WTC11 (cell line): Measurements from ENCODE around the gene CCL22.

Experiments
- ATF3 ChIP-seq: sonication (generic); formaldehyde crosslinking; conservative IDR thresholded peaks from 2 replicates; pipeline ENCODE4 v1.8.1; 2022; ENCODE audit warnings: mild to moderate bottlenecking, missing genetic modification reagents
- FOXP1 ChIP-seq: sonication (generic); formaldehyde crosslinking; IDR thresholded peaks from 2 replicates; pipeline ENCODE4 v1.8.0; 2022; ENCODE audit warnings: missing genetic modification reagents, mild to moderate bottlenecking, moderate library complexity, borderline replicate concordance
- IRF1 ChIP-seq: sonication (generic); formaldehyde crosslinking; IDR thresholded peaks from 2 replicates; pipeline ENCODE4 v1.8.0; 2023; ENCODE audit warnings: missing genetic modification reagents
- NFYB ChIP-seq: sonication (generic); formaldehyde crosslinking; conservative IDR thresholded peaks from 2 replicates; pipeline ENCODE4 v1.8.0; 2022; ENCODE audit warnings: low read depth, missing genetic modification reagents
- NR3C1 ChIP-seq: sonication (generic); formaldehyde crosslinking; conservative IDR thresholded peaks from 2 replicates; pipeline ENCODE4 v1.8.1; 2023; ENCODE audit warnings: low read depth, mild to moderate bottlenecking, missing genetic modification reagents
- PREB ChIP-seq: sonication (generic); formaldehyde crosslinking; IDR thresholded peaks from 2 replicates; pipeline ENCODE4 v1.8.1; 2022; ENCODE audit warnings: mild to moderate bottlenecking, missing genetic modification reagents, moderate library complexity, borderline replicate concordance
- TCF7 ChIP-seq: sonication (generic); formaldehyde crosslinking; IDR thresholded peaks from 2 replicates; pipeline ENCODE4 v1.8.0; 2022; ENCODE audit warnings: mild to moderate bottlenecking, low read depth, missing genetic modification reagents, moderate library complexity
- TEAD4 ChIP-seq: sonication (generic); formaldehyde crosslinking; IDR thresholded peaks from 2 replicates; pipeline ENCODE4 v1.8.0; 2022; ENCODE audit warnings: mild to moderate bottlenecking, missing genetic modification reagents
- ZNF232 ChIP-seq: sonication (generic); formaldehyde crosslinking; IDR thresholded peaks from 2 replicates; pipeline ENCODE4 v1.8.0; 2022; ENCODE audit warnings: mild to moderate bottlenecking, missing genetic modification reagents
- TF ChIP-seq, protein P1 (sequence below): fragments of 200-600 bp; IDR thresholded peaks from 2 replicates; pipeline ENCODE4 v1.8.0; 2022; ENCODE audit warnings: antibody characterized with exemption
- TF ChIP-seq, protein P2 (sequence below): sonication (generic); formaldehyde crosslinking; IDR thresholded peaks from 2 replicates; pipeline ENCODE4 v1.8.1; 2023; ENCODE audit warnings: mild to moderate bottlenecking, missing genetic modification reagents, moderate library complexity
- TF ChIP-seq, protein P3 (sequence below): fragments of 250-450 bp; sonication (Bioruptor Pico); IDR thresholded peaks from 2 replicates; pipeline ENCODE4 v1.9.0; 2021; ENCODE audit warnings: mild to moderate bottlenecking

GRCh38 chr16:57406881-57407280 is 48.3 kb downstream of the CCL22 start:
- TF ChIP-seq ZNF232 (CRISPR knock-in tag) (no peak), PREB (CRISPR knock-in tag) (no peak), TCF7 (CRISPR knock-in tag) (no peak), NR3C1 (no peak), FOXP1 (CRISPR knock-in tag) (no peak), TEAD4 (no peak), IRF1 (no peak), NFYB (CRISPR knock-in tag) (no peak), ATF3 (CRISPR knock-in tag) (no peak)
- TF ChIP-seq, protein P1, sequence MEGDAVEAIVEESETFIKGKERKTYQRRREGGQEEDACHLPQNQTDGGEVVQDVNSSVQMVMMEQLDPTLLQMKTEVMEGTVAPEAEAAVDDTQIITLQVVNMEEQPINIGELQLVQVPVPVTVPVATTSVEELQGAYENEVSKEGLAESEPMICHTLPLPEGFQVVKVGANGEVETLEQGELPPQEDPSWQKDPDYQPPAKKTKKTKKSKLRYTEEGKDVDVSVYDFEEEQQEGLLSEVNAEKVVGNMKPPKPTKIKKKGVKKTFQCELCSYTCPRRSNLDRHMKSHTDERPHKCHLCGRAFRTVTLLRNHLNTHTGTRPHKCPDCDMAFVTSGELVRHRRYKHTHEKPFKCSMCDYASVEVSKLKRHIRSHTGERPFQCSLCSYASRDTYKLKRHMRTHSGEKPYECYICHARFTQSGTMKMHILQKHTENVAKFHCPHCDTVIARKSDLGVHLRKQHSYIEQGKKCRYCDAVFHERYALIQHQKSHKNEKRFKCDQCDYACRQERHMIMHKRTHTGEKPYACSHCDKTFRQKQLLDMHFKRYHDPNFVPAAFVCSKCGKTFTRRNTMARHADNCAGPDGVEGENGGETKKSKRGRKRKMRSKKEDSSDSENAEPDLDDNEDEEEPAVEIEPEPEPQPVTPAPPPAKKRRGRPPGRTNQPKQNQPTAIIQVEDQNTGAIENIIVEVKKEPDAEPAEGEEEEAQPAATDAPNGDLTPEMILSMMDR = no peak
- TF ChIP-seq, protein P2, sequence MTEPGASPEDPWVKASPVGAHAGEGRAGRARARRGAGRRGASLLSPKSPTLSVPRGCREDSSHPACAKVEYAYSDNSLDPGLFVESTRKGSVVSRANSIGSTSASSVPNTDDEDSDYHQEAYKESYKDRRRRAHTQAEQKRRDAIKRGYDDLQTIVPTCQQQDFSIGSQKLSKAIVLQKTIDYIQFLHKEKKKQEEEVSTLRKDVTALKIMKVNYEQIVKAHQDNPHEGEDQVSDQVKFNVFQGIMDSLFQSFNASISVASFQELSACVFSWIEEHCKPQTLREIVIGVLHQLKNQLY (CRISPR knock-in tag) = no peak
- TF ChIP-seq, protein P3, sequence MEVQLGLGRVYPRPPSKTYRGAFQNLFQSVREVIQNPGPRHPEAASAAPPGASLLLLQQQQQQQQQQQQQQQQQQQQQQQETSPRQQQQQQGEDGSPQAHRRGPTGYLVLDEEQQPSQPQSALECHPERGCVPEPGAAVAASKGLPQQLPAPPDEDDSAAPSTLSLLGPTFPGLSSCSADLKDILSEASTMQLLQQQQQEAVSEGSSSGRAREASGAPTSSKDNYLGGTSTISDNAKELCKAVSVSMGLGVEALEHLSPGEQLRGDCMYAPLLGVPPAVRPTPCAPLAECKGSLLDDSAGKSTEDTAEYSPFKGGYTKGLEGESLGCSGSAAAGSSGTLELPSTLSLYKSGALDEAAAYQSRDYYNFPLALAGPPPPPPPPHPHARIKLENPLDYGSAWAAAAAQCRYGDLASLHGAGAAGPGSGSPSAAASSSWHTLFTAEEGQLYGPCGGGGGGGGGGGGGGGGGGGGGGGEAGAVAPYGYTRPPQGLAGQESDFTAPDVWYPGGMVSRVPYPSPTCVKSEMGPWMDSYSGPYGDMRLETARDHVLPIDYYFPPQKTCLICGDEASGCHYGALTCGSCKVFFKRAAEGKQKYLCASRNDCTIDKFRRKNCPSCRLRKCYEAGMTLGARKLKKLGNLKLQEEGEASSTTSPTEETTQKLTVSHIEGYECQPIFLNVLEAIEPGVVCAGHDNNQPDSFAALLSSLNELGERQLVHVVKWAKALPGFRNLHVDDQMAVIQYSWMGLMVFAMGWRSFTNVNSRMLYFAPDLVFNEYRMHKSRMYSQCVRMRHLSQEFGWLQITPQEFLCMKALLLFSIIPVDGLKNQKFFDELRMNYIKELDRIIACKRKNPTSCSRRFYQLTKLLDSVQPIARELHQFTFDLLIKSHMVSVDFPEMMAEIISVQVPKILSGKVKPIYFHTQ = no peak
